Endodermal cell (in vitro differentiated cells): ENCODE data around the gene DOCK9. TPM values are rescaled to one million over a fixed set of nuclear protein-coding genes. Genes with fewer than 3 reads are reported as not detected.

ENCODE experiments used
- DNase-seq: peaks from one replicate; pipeline ENCODE4 v3.0.0-alpha.2; 2017
- H3K27ac ChIP-seq: 2 replicates; pipeline ENCODE4 v1.5.1; 2013; ENCODE audit warnings: mild to moderate bottlenecking, low read depth, low read length, moderate library complexity
- H3K27me3 ChIP-seq: 2 replicates; pipeline ENCODE4 v1.6.1; 2013; ENCODE audit warnings: mild to moderate bottlenecking, low read length, moderate library complexity; ENCODE audit not compliant: insufficient read depth, control insufficient read depth, poor library complexity, severe bottlenecking
- H3K36me3 ChIP-seq: 2 replicates; pipeline ENCODE4 v1.7.0; 2013; ENCODE audit warnings: mild to moderate bottlenecking, low read length, moderate library complexity; ENCODE audit not compliant: control insufficient read depth, insufficient read depth
- H3K4me1 ChIP-seq: one replicate; pipeline ENCODE4 v1.7.0; 2013; ENCODE audit warnings: low read length; ENCODE audit not compliant: control insufficient read depth, insufficient read depth
- H3K4me3 ChIP-seq: 2 replicates; pipeline ENCODE4 v1.5.1; 2013; ENCODE audit warnings: mild to moderate bottlenecking, low read length, moderate library complexity
- H3K9ac ChIP-seq: 2 replicates; pipeline ENCODE4 v1.6.1; 2013; ENCODE audit warnings: mild to moderate bottlenecking, low read length, moderate library complexity; ENCODE audit not compliant: poor library complexity, severe bottlenecking; ENCODE audit errors: extremely low read depth
- H3K9me3 ChIP-seq: 2 replicates; pipeline ENCODE4 v1.6.1; 2013; ENCODE audit warnings: mild to moderate bottlenecking, low read length, moderate library complexity; ENCODE audit not compliant: control insufficient read depth
- H3K27ac Mint-ChIP-seq: 2 replicates; pipeline ENCODE4 v1.8.0; 2020; ENCODE audit warnings: mixed read lengths
- H3K27me3 Mint-ChIP-seq: 2 replicates; pipeline ENCODE4 v1.8.0; 2021; ENCODE audit warnings: mild to moderate bottlenecking, mixed read lengths; ENCODE audit not compliant: insufficient read depth
- H3K36me3 Mint-ChIP-seq: 2 replicates; pipeline ENCODE4 v1.8.0; 2020; ENCODE audit warnings: low read depth, mixed read lengths
- H3K4me1 Mint-ChIP-seq: 2 replicates; pipeline ENCODE4 v1.8.0; 2020; ENCODE audit warnings: mixed read lengths
- H3K4me3 Mint-ChIP-seq: 2 replicates; pipeline ENCODE4 v1.8.0; 2020; ENCODE audit warnings: mild to moderate bottlenecking, moderate library complexity, mixed read lengths
- H3K9me3 Mint-ChIP-seq: 2 replicates; pipeline ENCODE4 v1.8.0; 2020; ENCODE audit warnings: mild to moderate bottlenecking, mixed read lengths
- WGBS, 2 experiments: methylation state at CpG; one replicate each; pipeline versions ENCODE4 v1.1.5 to v1.1.7; 2013; ENCODE audit warnings: missing lambda C conversion rate in 2 of 2, mixed read lengths in 1 of 2; ENCODE audit not compliant: insufficient coverage in 1 of 2, insufficient read length in 1 of 2; 5-methylcytosine and 5-hydroxymethylcytosine counted together
- total RNA-seq, 2 donors: library from RNA; stranded (reverse); fragmentation: NEBNext Ultra II Directional in 1 of 2; extraction: Animal tissue kit (Norgen Biotek cat#: 25700) in 1 of 2; gene quantifications; 2 replicates in 1 of 2; 3 replicates in 1 of 2; pipeline ENCODE4 v1.2.1, GENCODE V29; 2021
- TF ChIP-seq, protein P1 (sequence below): fragments of 200-600 bp; sonication (generic); conservative IDR thresholded peaks from 2 replicates; pipeline ENCODE4 v1.5.0; 2021; ENCODE audit warnings: antibody characterized with exemption, mild to moderate bottlenecking

DOCK9 gene
- total RNA-seq, 2 donors from 2014 or later: 15.6 to 22.5 TPM

DNA sequence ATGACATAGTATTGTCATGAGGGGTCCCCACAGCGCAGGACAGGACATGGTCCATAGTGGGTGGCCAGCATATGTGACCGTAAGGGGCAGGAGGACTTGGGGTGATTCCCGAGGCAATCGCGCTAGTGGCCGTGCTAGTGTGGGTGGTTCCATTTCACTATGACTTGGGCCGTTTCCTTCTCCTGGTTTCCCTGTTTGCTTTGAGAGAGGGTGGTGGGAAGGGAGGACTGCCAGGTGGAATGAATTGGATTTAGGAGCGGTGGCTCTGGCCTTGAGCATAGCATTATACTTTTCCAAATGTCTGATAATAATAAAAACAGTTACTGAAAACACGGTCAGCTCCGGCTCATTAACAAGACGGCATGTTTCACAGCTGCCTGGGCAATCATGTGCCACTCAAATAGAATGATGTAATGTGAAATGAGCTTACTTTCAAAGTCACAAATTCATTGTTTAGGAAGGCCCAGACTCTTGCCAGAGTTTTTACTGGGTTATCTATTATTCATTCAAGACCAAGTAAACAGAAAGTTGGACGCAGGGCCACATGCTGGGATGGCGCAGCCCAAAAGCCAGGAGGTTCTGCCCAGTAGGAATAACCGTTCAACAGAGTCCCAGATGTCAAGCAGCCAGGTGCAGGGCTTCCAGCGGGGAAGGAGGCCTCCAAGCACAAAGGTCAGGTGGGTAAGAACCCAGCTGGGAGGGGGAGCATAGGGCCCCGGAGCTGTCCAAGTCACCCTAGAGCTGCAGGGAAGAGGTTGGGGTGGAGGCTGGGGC is 205.8 kb downstream of the DOCK9 start:
- WGBS, 2 experiments: 92 to 95% methylated on average over 7 to 16 of the region's 16 CpGs
- H3K9me3 Mint-ChIP-seq: no peaks in the 10 kb centered on the region
- H3K36me3 Mint-ChIP-seq: no peaks in the 10 kb centered on the region
- no peaks in the 10 kb centered on the region for H3K4me1 Mint-ChIP-seq
- H3K27me3 Mint-ChIP-seq: peaks cover 3% of the 10 kb centered on the region
- H3K27me3 ChIP-seq: peaks cover 5% of the 10 kb centered on the region
- DNase-seq: no peak
- H3K9ac ChIP-seq: no peak overlapping the region
- H3K36me3 ChIP-seq: no peaks in the 10 kb centered on the region
- H3K4me3 ChIP-seq: no peak overlapping the region
- no peak overlapping the region for H3K27ac ChIP-seq
- no peak overlapping the region for H3K27ac Mint-ChIP-seq
- TF ChIP-seq, protein P1, sequence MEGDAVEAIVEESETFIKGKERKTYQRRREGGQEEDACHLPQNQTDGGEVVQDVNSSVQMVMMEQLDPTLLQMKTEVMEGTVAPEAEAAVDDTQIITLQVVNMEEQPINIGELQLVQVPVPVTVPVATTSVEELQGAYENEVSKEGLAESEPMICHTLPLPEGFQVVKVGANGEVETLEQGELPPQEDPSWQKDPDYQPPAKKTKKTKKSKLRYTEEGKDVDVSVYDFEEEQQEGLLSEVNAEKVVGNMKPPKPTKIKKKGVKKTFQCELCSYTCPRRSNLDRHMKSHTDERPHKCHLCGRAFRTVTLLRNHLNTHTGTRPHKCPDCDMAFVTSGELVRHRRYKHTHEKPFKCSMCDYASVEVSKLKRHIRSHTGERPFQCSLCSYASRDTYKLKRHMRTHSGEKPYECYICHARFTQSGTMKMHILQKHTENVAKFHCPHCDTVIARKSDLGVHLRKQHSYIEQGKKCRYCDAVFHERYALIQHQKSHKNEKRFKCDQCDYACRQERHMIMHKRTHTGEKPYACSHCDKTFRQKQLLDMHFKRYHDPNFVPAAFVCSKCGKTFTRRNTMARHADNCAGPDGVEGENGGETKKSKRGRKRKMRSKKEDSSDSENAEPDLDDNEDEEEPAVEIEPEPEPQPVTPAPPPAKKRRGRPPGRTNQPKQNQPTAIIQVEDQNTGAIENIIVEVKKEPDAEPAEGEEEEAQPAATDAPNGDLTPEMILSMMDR: no peak
- no peak overlapping the region for H3K4me3 Mint-ChIP-seq
- no peaks in the 10 kb centered on the region for H3K9me3 ChIP-seq
- no peaks in the 10 kb centered on the region for H3K4me1 ChIP-seq

DNA sequence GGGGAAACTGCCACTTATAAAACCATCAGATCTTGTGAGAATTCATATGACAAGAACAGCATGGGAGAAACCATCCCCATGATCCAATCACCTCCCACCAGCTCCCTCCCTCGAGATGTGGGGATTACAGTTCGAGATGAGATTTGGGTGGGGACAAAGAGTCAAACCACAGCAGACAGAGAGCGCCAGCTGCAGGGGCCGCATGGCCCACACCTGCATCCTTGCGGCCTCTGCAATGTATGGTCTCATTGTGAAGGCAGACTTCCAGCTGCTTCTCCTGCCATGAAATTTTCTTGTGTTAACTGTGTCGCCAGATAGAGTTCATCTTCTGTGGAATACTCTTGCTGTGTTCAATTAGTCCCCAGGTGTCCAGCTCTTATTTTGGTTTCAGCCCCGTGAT is 208.1 kb downstream of the DOCK9 start:
- H3K27me3 Mint-ChIP-seq: peaks cover 6% of the 10 kb centered on the region
- H3K9me3 Mint-ChIP-seq: no peaks in the 10 kb centered on the region
- no peak overlapping the region for H3K27ac Mint-ChIP-seq
- no peak overlapping the region for H3K27ac ChIP-seq
- no peaks in the 10 kb centered on the region for H3K36me3 Mint-ChIP-seq
- peaks cover 9% of the 10 kb centered on the region for H3K27me3 ChIP-seq
- no peak overlapping the region for H3K4me3 Mint-ChIP-seq
- 90 to 92% methylated on average over 7 of the region's 7 CpGs for WGBS, 2 experiments
- TF ChIP-seq, protein P1: no peak
- no peaks in the 10 kb centered on the region for H3K4me1 Mint-ChIP-seq
- no peaks in the 10 kb centered on the region for H3K36me3 ChIP-seq
- H3K9me3 ChIP-seq: no peaks in the 10 kb centered on the region
- no peaks in the 10 kb centered on the region for H3K4me1 ChIP-seq
- no peak for DNase-seq
- no peak overlapping the region for H3K9ac ChIP-seq
- H3K4me3 ChIP-seq: no peak overlapping the region

DNA sequence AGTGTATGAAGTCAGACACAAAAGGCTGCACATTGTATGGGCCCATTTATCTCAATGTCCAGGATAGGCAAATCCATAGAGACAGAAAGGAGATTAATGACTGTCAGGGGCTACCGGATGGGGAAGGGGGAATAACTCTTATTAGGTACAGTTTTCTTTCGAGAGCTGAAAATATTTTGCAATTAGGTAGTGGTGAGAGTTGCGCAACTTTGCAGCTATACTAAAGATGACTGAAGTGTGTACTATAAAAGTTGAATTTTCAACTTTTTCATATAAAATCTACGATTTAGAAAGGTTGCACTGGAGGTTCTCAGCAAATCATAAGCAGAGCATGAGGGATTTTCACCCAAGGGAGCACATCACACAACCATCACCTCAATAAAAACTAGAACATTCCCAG is 209.3 kb downstream of the DOCK9 start:
- Mint-ChIP-seq H3K9me3 (no peaks in the 10 kb centered on the region), H3K27me3 (peaks cover 6% of the 10 kb centered on the region)
- H3K36me3 ChIP-seq: no peaks in the 10 kb centered on the region

More for the DNA sequence above, 209.3 kb downstream of the DOCK9 start:
- Mint-ChIP-seq H3K4me1 (no peaks in the 10 kb centered on the region), H3K4me3 (no peak overlapping the region), H3K36me3 (no peaks in the 10 kb centered on the region), H3K27ac (no peak overlapping the region)
- no peak overlapping the region for H3K27ac ChIP-seq
- no peaks in the 10 kb centered on the region for H3K9me3 ChIP-seq
- no peaks in the 10 kb centered on the region for H3K4me1 ChIP-seq
- no peak overlapping the region for H3K4me3 ChIP-seq
- TF ChIP-seq, protein P1: no peak
- 91 to 96% methylated on average over 4 of the region's 4 CpGs for WGBS, 2 experiments
- H3K9ac ChIP-seq: no peak overlapping the region
- DNase-seq: no peak
- peaks cover 9% of the 10 kb centered on the region for H3K27me3 ChIP-seq
